GM19397 (cell line): ENCODE measurements around the gene CCDC88C.
"Not testable (repeated sequence)": the region's sequence is repeated elsewhere in the genome, so short reads cannot be mapped to it uniquely, and the experiment has no call there.

Source experiments
- ATAC-seq: cut with Tn5 transposase; IDR thresholded peaks from one replicate; pipeline ENCODE4 v1.9.1; 2021; ENCODE audit warnings: mild to moderate bottlenecking, moderate library complexity; ENCODE audit not compliant: unreplicated experiment

CCDC88C gene

GRCh38 chr14:91418387-91419043 is 895 bp upstream of the CCDC88C start:
- peak; percentile 21 for ATAC-seq

GRCh38 chr14:91417983-91418386 is 365 bp upstream of the CCDC88C start:
- peak; percentile 38 for ATAC-seq

- no peak for ATAC-seq
These were observed 888 bp downstream of the CCDC88C start for GRCh38 chr14:91416744-91417119.

- ATAC-seq: peak; percentile 45
These were observed 1.6 kb downstream of the CCDC88C start for GRCh38 chr14:91415794-91416743.

GRCh38 chr14:91414475-91414833 is 3.2 kb downstream of the CCDC88C start:
- ATAC-seq: no peak

GRCh38 chr14:91413547-91414474 is 3.8 kb downstream of the CCDC88C start:
- no peak for ATAC-seq

GRCh38 chr14:91412939-91413338 is 4.7 kb downstream of the CCDC88C start:
- no peak for ATAC-seq

- ATAC-seq: no peak
These were observed 6.7 kb downstream of the CCDC88C start for GRCh38 chr14:91410771-91411536.

- no peak for ATAC-seq
These were observed 7.5 kb downstream of the CCDC88C start for GRCh38 chr14:91409928-91410718.

GRCh38 chr14:91409240-91409639 is 8.4 kb downstream of the CCDC88C start:
- ATAC-seq: not testable (repeated sequence)

GRCh38 chr14:91406982-91407381 is 10.6 kb downstream of the CCDC88C start:
- ATAC-seq: no peak

GRCh38 chr14:91406451-91406850 is 11.2 kb downstream of the CCDC88C start:
- ATAC-seq: no peak

GRCh38 chr14:91405724-91406435 is 11.7 kb downstream of the CCDC88C start:
- no peak for ATAC-seq

- ATAC-seq: no peak
These were observed 12.3 kb downstream of the CCDC88C start for GRCh38 chr14:91405241-91405721.

- no peak for ATAC-seq
These were observed 14.6 kb downstream of the CCDC88C start for GRCh38 chr14:91402771-91403600.

GRCh38 chr14:91402348-91402747 is 15.3 kb downstream of the CCDC88C start:
- no peak for ATAC-seq

- no peak for ATAC-seq
These were observed 15.9 kb downstream of the CCDC88C start for GRCh38 chr14:91401751-91402150.

- ATAC-seq: no peak
These were observed 16.9 kb downstream of the CCDC88C start for GRCh38 chr14:91400696-91401095.
